Thoracic aorta (tissue), 2 donors: Measurements from ENCODE around the gene CDC42BPG. TPM values are rescaled to one million over a fixed set of nuclear protein-coding genes. Genes with fewer than 3 reads are reported as not detected.

ENCODE experiments used
- ATAC-seq: fragments of 150-250 bp; one replicate; pipeline ENCODE4 v1.8.0; 2017; ENCODE audit warnings: low read depth; ENCODE audit not compliant: insufficient number of reproducible peaks, low FRiP score
- DNase-seq: peaks from one replicate; pipeline ENCODE4 v3.0.0-alpha.2; 2020; ENCODE audit warnings: low spot score
- H3K27ac ChIP-seq, 2 donors: fragments of 200-600 bp; sonication (generic); 1 replicate in 1 of 2; 2 replicates in 1 of 2; pipeline ENCODE4 v1.5.1; 2016; ENCODE audit warnings: mild to moderate bottlenecking in 2 of 2, moderate library complexity in 2 of 2
- H3K27me3 ChIP-seq: fragments of 200-600 bp; sonication (generic); replicated peaks from 2 replicates; pipeline ENCODE4 v1.6.0; 2016; ENCODE audit warnings: mild to moderate bottlenecking; ENCODE audit not compliant: insufficient read depth
- H3K36me3 ChIP-seq: fragments of 200-600 bp; sonication (generic); one replicate; pipeline ENCODE4 v1.5.1; 2016
- H3K4me1 ChIP-seq, 2 donors: fragments of 200-600 bp; sonication (generic); 1 replicate in 1 of 2; 2 replicates in 1 of 2; pipeline versions ENCODE4 v1.5.1 to v1.6.0; 2016; ENCODE audit warnings: low read depth in 2 of 2, mild to moderate bottlenecking in 1 of 2; ENCODE audit not compliant: control insufficient read depth in 1 of 2
- H3K4me3 ChIP-seq: fragments of 200-600 bp; sonication (generic); 2 replicates; pipeline ENCODE4 v1.5.1; 2016; ENCODE audit warnings: mild to moderate bottlenecking
- H3K9me3 ChIP-seq: fragments of 200-600 bp; sonication (generic); 2 replicates; pipeline ENCODE4 v1.5.1; 2016
- total RNA-seq, 2 donors: library from RNA; depleted of rRNA; stranded (reverse); fragments of >200 nt; gene quantifications; one replicate each; pipeline versions ENCODE4 v1.1.0 to v1.2.3, GENCODE V29; 2016
- TF ChIP-seq, protein P1 (sequence below): fragments of 200-600 bp; sonication (generic); IDR thresholded peaks from one replicate; pipeline ENCODE4 v1.5.1; 2019; ENCODE audit warnings: antibody characterized with exemption

CDC42BPG gene
- total RNA-seq, 2 donors from 2014 or later = 0.68 to 1.2 TPM

DNA sequence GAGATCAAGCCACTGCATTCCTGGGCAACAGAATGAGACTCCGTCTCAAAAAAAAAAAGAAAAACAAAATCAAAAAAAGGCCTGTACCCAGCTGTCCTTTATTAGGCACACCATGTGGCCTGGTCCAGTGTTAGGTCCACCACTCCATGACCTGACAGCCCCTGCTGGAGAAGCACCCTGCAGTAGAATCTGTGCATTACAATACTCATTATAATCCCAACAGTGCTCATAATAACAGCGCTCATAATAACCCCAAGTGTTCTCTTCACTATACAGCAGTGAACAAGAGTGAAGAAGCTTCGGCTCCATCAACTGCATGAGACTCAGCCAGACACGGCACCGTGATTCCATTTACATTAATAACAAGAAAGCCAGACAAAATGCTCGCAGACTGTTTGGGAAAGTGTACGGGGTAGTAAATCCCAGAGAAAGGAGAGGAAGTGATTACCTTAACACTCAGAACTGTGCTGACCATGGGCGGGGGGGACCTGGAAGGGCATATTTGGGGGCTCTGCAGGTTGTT, 42.8 kb upstream of the CDC42BPG start:
- Histone ChIP-seq H3K9me3 (no peaks in the 10 kb centered on the region), H3K27ac (peak overlapping the region in 1 of 2 donors; percentile 50), H3K4me1 (peaks cover 10 to 14% of the 10 kb centered on the region in 2 donors), H3K27me3 (no peaks in the 10 kb centered on the region), H3K36me3 (no peaks in the 10 kb centered on the region), H3K4me3 (peak overlapping the region; percentile 63)
- DNase-seq (no peak), ATAC-seq (no peak)
- TF ChIP-seq, protein P1, sequence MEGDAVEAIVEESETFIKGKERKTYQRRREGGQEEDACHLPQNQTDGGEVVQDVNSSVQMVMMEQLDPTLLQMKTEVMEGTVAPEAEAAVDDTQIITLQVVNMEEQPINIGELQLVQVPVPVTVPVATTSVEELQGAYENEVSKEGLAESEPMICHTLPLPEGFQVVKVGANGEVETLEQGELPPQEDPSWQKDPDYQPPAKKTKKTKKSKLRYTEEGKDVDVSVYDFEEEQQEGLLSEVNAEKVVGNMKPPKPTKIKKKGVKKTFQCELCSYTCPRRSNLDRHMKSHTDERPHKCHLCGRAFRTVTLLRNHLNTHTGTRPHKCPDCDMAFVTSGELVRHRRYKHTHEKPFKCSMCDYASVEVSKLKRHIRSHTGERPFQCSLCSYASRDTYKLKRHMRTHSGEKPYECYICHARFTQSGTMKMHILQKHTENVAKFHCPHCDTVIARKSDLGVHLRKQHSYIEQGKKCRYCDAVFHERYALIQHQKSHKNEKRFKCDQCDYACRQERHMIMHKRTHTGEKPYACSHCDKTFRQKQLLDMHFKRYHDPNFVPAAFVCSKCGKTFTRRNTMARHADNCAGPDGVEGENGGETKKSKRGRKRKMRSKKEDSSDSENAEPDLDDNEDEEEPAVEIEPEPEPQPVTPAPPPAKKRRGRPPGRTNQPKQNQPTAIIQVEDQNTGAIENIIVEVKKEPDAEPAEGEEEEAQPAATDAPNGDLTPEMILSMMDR = no peak

DNA sequence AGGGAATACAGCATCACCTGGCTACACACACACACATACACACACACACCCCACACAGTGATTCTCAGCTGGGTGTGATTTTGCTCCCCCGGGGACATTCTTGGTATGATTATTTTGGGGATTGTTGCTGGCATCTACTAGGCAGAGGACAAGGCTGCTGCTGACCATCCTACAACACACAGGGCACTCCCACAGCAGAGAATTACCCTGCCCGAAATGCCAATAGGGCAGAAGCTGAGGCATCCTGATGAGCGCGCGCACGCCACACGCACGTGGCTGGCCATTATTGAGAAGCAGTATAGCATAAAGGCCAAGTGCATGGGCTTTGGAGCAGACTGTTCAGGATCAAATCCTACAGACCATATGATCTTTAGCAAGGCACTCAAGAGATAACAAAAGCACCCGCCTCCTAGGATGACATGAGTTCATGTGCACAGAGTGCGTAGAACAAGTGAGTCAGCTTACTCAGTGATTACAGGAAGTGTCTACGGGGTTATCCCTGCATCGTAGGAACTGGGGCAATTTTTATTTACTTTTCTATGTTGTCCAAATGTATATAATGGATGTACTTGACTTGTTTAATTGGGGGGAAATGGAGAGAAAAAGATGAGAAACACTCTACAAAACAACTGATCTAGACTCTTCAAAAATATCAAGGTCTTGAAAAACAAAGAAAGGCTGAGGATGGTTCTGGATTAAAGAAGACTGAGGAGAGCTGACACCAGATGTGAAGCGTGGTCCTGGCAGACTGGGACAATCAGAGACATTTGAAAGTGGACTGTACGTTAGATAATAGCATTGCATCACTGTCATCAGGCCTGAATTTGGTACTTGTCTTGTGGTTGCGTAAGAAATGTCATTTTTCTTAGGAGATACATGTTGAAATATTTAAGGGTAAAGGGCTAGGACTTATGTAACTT, 41.2 kb upstream of the CDC42BPG start:
- Histone ChIP-seq H3K27me3 (no peaks in the 10 kb centered on the region), H3K27ac (no peak overlapping the region), H3K4me3 (no peak overlapping the region), H3K4me1 (peaks cover 14 to 22% of the 10 kb centered on the region in 2 donors), H3K36me3 (no peaks in the 10 kb centered on the region), H3K9me3 (no peaks in the 10 kb centered on the region)
- TF ChIP-seq, protein P1 = no peak
- ATAC-seq = no peak
- DNase-seq = no peak

DNA sequence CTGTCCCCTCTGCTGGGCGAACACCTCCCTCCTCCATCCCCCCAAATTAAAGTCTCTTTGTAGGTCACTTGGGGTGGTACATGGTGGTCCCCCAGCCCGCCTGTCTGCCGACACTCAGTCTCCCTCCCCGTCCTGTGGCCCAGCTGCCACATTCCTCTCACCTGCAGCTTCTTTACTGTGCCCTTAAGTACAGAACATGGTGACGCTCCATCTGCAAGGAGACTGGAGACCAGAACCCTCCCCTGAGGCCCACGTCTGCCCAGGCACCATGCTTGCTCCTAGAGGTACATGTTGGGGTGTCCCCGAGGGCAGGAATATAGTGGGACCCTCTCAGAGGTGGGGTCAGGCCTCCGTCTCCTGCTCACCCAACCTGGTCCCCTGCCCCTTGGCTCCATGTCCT, 39.6 kb upstream of the CDC42BPG start:
- no peak for DNase-seq
- peaks cover 18 to 35% of the 10 kb centered on the region in 2 donors for H3K4me1 ChIP-seq
- no peak for ATAC-seq
- H3K4me3 ChIP-seq = no peak overlapping the region
- TF ChIP-seq, protein P1 = no peak
- peak overlapping the region; percentile 93 to 95 for H3K27ac ChIP-seq
- no peaks in the 10 kb centered on the region for H3K27me3 ChIP-seq
- H3K9me3 ChIP-seq = no peaks in the 10 kb centered on the region
- no peaks in the 10 kb centered on the region for H3K36me3 ChIP-seq

DNA sequence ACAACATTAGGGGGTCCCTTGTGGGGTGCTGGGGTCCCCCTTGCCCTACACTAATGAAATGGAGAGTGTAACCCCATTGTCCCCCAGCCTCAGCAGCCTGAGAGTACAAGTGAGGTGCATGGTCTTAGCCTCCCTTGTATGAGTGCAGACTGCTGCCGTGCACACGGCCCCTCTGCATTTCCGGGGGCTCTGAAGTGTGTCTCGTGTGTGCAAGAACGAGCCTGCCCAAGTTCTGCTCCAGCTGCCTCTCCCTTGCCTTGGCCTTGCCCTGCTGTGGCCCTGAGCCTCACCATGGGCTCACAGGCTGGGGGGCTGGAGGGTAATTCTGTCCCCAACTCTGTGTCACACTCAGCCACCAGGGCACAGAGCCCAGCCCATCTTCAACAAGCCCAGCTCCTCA, 39.1 kb upstream of the CDC42BPG start:
- Histone ChIP-seq H3K27ac (peak overlapping the region; percentile 93 to 95), H3K36me3 (no peaks in the 10 kb centered on the region), H3K4me3 (no peak overlapping the region), H3K27me3 (no peaks in the 10 kb centered on the region), H3K4me1 (peaks cover 18 to 36% of the 10 kb centered on the region in 2 donors), H3K9me3 (no peaks in the 10 kb centered on the region)
- ATAC-seq = no peak
- TF ChIP-seq, protein P1 = no peak
- DNase-seq = no peak

DNA sequence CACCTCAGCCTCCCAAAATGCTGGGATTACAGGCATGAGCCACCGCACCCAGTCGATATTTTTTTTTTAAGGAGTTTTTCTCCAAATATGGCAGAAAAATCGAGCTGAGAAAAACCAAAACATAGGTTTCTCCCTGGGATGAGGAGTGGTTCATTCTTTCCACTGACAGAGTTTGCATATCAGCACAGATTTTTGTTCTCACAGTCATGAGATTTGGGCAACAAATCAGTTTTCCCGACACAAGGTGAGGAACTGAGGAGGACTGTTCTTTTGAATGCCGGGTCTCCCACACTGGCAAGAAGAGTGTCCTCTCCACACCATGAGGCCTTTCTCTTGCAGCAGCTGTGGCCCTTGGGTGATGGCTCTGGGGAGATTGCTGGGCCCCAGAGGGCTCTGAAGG, 37.8 kb upstream of the CDC42BPG start:
- TF ChIP-seq, protein P1 = no peak
- Histone ChIP-seq H3K9me3 (no peaks in the 10 kb centered on the region), H3K27me3 (no peaks in the 10 kb centered on the region), H3K27ac (peak overlapping the region; percentile 93 to 95), H3K4me1 (peaks cover 7 to 41% of the 10 kb centered on the region in 2 donors), H3K4me3 (no peak overlapping the region), H3K36me3 (no peaks in the 10 kb centered on the region)
- ATAC-seq (peak; percentile 18), DNase-seq (no peak)
